WTC11 (cell line): Measurements from ENCODE around the gene STK26.

Source experiments
- CTCF ChIP-seq: fragments of 200-600 bp; IDR thresholded peaks from 2 replicates; pipeline ENCODE4 v1.8.0; 2022; ENCODE audit warnings: antibody characterized with exemption
- FOXK1 ChIP-seq: sonication (generic); formaldehyde crosslinking; IDR thresholded peaks from 2 replicates; pipeline ENCODE4 v1.8.0; 2022; ENCODE audit warnings: mild to moderate bottlenecking, moderate library complexity, missing genetic modification reagents
- MAX ChIP-seq: sonication (generic); formaldehyde crosslinking; IDR thresholded peaks from 2 replicates; pipeline ENCODE4 v1.8.0; 2022; ENCODE audit warnings: mild to moderate bottlenecking, missing genetic modification reagents
- NR2C2 ChIP-seq: sonication (generic); formaldehyde crosslinking; IDR thresholded peaks from 2 replicates; pipeline ENCODE4 v1.8.0; 2022; ENCODE audit warnings: mild to moderate bottlenecking, missing genetic modification reagents
- TEAD4 ChIP-seq: sonication (generic); formaldehyde crosslinking; IDR thresholded peaks from 2 replicates; pipeline ENCODE4 v1.8.0; 2022; ENCODE audit warnings: mild to moderate bottlenecking, missing genetic modification reagents
- ZNF138 ChIP-seq: sonication (generic); formaldehyde crosslinking; conservative IDR thresholded peaks from 2 replicates; pipeline ENCODE4 v1.8.1; 2022; ENCODE audit warnings: mild to moderate bottlenecking, moderate library complexity, missing genetic modification reagents
- ZNF423 ChIP-seq: fragments of 250-450 bp; sonication (Bioruptor Pico); IDR thresholded peaks from 2 replicates; pipeline ENCODE4 v2.1.2; 2022; ENCODE audit warnings: mild to moderate bottlenecking, moderate library complexity

- TF ChIP-seq CTCF (no peak), ZNF423 (CRISPR knock-in tag) (no peak), FOXK1 (no peak), TEAD4 (CRISPR knock-in tag) (no peak), ZNF138 (CRISPR knock-in tag) (no peak), MAX (CRISPR knock-in tag) (no peak), NR2C2 (CRISPR knock-in tag) (no peak)
Observed at GRCh38 chrX:132114607-132115006, 91.5 kb downstream of the STK26 start.
